Panc1 (cell line): ENCODE measurements around the gene ACLY. TPM values are rescaled to one million over a fixed set of nuclear protein-coding genes. Genes with fewer than 3 reads are reported as not detected.

ENCODE experiments used
- ATAC-seq: fragments of 200-7000 bp; cut with Tn5 transposase; 2 replicates; pipeline ENCODE4 v1.9.1; 2020; ENCODE audit warnings: mild to moderate bottlenecking, moderate library complexity
- BruUV-seq: library from RNA; stranded (reverse); fragments of 400-500 nt; replicated peaks from 2 replicates; lab custom pipeline; 2021; lab: Mats Ljungman, UMichigan
- CTCF ChIA-PET: fragments of 300-600 bp; sonication (Branson Sonifier 250); formaldehyde crosslinking; loops from one replicate; lab custom pipeline; 2022; ENCODE audit warnings: antibody characterized with exemption; lab: Charles Lee
- POLR2A ChIA-PET: fragments of 300-600 bp; sonication (Branson Sonifier 250); formaldehyde crosslinking; loops from one replicate; lab custom pipeline; 2022; ENCODE audit warnings: antibody characterized with exemption; lab: Charles Lee
- DNase-seq: peaks from one replicate; pipeline ENCODE4 v3.0.0-alpha.2; 2010; ENCODE audit warnings: low read depth, low spot score
- H3K27ac ChIP-seq: 2 replicates; pipeline ENCODE4 v1.5.1; 2011; ENCODE audit warnings: mild to moderate bottlenecking, low read length, inconsistent platforms
- H3K27me3 ChIP-seq: fragments of 200-500 bp; sonication (Bioruptor generic); 2 replicates; pipeline ENCODE4 v1.6.0; 2014; ENCODE audit warnings: low read length, inconsistent platforms; ENCODE audit not compliant: control insufficient read depth, insufficient read depth
- H3K36me3 ChIP-seq: fragments of 200-500 bp; sonication (Bioruptor generic); 2 replicates; pipeline ENCODE4 v1.5.1; 2014; ENCODE audit warnings: inconsistent platforms, mild to moderate bottlenecking, low read length, moderate library complexity; ENCODE audit not compliant: control insufficient read depth, insufficient read depth
- H3K4me1 ChIP-seq: 2 replicates; pipeline ENCODE4 v1.5.1; 2011; ENCODE audit warnings: inconsistent platforms, mild to moderate bottlenecking, low read length, moderate library complexity; ENCODE audit not compliant: control insufficient read depth, insufficient read depth
- H3K4me3 ChIP-seq, 2 experiments: 2 replicates each; pipeline ENCODE4 v1.5.1; 2011 to 2012; ENCODE audit warnings: low read depth in 2 of 2, low read length in 2 of 2, mild to moderate bottlenecking in 2 of 2, inconsistent platforms in 1 of 2, moderate library complexity in 1 of 2
- H3K9me3 ChIP-seq: fragments of 200-500 bp; sonication (Bioruptor generic); 2 replicates; pipeline ENCODE4 v1.5.1; 2014; ENCODE audit warnings: low read depth, mild to moderate bottlenecking, inconsistent platforms, low read length, moderate library complexity; ENCODE audit not compliant: control insufficient read depth, insufficient read depth
- CTCF ChIP-seq: fragments of 450-650 bp; IDR thresholded peaks from 2 replicates; pipeline ENCODE4 v1.5.1; 2017; ENCODE audit warnings: mild to moderate bottlenecking
- POLR2AphosphoS5 ChIP-seq: IDR thresholded peaks from 2 replicates; pipeline ENCODE4 v1.6.1; 2012; ENCODE audit warnings: mild to moderate bottlenecking, low read depth, low read length, moderate library complexity
- REST ChIP-seq, 2 experiments: IDR thresholded peaks; 2 replicates each; pipeline ENCODE4 v1.6.1; 2011 to 2012; ENCODE audit warnings: low read depth in 2 of 2, control low read depth in 1 of 2, low read length in 1 of 2, mild to moderate bottlenecking in 1 of 2, moderate library complexity in 1 of 2; ENCODE audit not compliant: insufficient read depth in 1 of 2
- SIN3A ChIP-seq: IDR thresholded peaks from 2 replicates; pipeline ENCODE4 v1.6.1; 2012; ENCODE audit warnings: low read depth, mild to moderate bottlenecking, low read length, moderate library complexity, borderline replicate concordance; ENCODE audit not compliant: insufficient read depth
- TCF7L2 ChIP-seq: IDR thresholded peaks from 2 replicates; pipeline ENCODE4 v1.6.1; 2011; ENCODE audit warnings: mild to moderate bottlenecking, low read depth, low read length, inconsistent platforms
- in situ Hi-C: cut with HindIII; loops from 2 replicates; pipeline ENCODE4 v1.10.0; 2016; ENCODE audit warnings: low sequenced_read_pairs, low pct_unique_long_range_greater_than_20kb
- intact Hi-C: fragments of 100-400 bp; cut with micrococcal nuclease; formaldehyde crosslinking; loops from one replicate; pipeline ENCODE4 v1.10.0; 2022; ENCODE audit not compliant: unreplicated experiment
- total RNA-seq: library from RNA; stranded (reverse); gene quantifications from one replicate; pipeline ENCODE4 v1.2.1, GENCODE V29; 2021; ENCODE audit not compliant: unreplicated experiment

ACLY gene
- total RNA-seq, 1 experiment from 2014 or later: 225 TPM

- in situ Hi-C loops (no loop called here), intact Hi-C loops (no loop called here)
- no TSS peak for BruUV-seq
- ATAC-seq: no peak
- Histone ChIP-seq H3K27me3 (no peaks in the 10 kb centered on the region), H3K36me3 (no peaks in the 10 kb centered on the region; the same call in none of the 2 replicates), H3K4me3 (no peak overlapping the region), H3K4me1 (no peaks in the 10 kb centered on the region), H3K27ac (no peak overlapping the region), H3K9me3 (no peaks in the 10 kb centered on the region)
- ChIA-PET POLR2A (no interaction called here), CTCF (no interaction called here)
- DNase-seq: no peak
- no peak for TF ChIP-seq SIN3A
- no peak for TF ChIP-seq POLR2AphosphoS5
- no peak for TF ChIP-seq CTCF
- no peak for TF ChIP-seq TCF7L2
- no peak for TF ChIP-seq REST (IDR thresholded peaks at IDR 0.05; ENCODE audit: insufficient read depth in 1 of 2, low read depth in 2 of 2, low read length in 1 of 2)
Observed at GRCh38 chr17:41869426-41869825, 49.3 kb downstream of the ACLY start.

GRCh38 chr17:41868568-41868967, 50.2 kb downstream of the ACLY start:
- H3K9me3 ChIP-seq: no peaks in the 10 kb centered on the region
- BruUV-seq: no TSS peak
- ATAC-seq: no peak
- no peak overlapping the region for H3K27ac ChIP-seq
- TF ChIP-seq CTCF (no peak), SIN3A (no peak), POLR2AphosphoS5 (no peak), REST (IDR thresholded peaks at IDR 0.05; ENCODE audit: insufficient read depth in 1 of 2, low read depth in 2 of 2, low read length in 1 of 2) (no peak), TCF7L2 (no peak)
- CTCF ChIA-PET: no interaction called here
- in situ Hi-C loops (no loop called here), intact Hi-C loops (no loop called here)
- POLR2A ChIA-PET: no interaction called here
- no peaks in the 10 kb centered on the region; the same call in none of the 2 replicates for H3K36me3 ChIP-seq
- 0 out of 2 replicates have a peak, but pooled peaks cover 3% of the 10 kb centered on the region for H3K4me1 ChIP-seq
- DNase-seq: no peak
- no peak overlapping the region for H3K4me3 ChIP-seq
- H3K27me3 ChIP-seq: no peaks in the 10 kb centered on the region
